Activated T-helper 1 cell treated with anti-CD3 and anti-CD28 coated beads, Interleukin-12 subunit alpha, Interleukin-12 subunit beta, Interleukin-2, Interleukin-4 antibody, amounts not matched to agents 30 ng/mL and 10 ng/mL and 1 ng/mL, durations not matched to agents 14 hours and 24 hours and 36 hours (primary cell): ENCODE data around the gene PRPF40B. TPM values are rescaled to one million over a fixed set of nuclear protein-coding genes. Genes with fewer than 3 reads are reported as not detected.

Source experiments
- total RNA-seq: library from RNA; stranded (reverse); gene quantifications from 2 replicates; pipeline ENCODE4 v1.2.3, GENCODE V29; 2022

The PRPF40B gene
- total RNA-seq, 1 donor from 2014 or later = 12.7 TPM

Other genes with a start within 250 kb of the PRPF40B start
- gene KCNH3, start 84.5 kb upstream of the PRPF40B start, total RNA-seq = 0.93 and 1.6 TPM in 2 replicates
- 77.1 and 77.9 TPM in 2 replicates for gene MCRS1, start 55.4 kb upstream of the PRPF40B start, total RNA-seq
- gene FAM186B, start 17.9 kb upstream of the PRPF40B start, total RNA-seq = 0.29 and 0.62 TPM in 2 replicates
- gene FMNL3, start 83.8 kb downstream of the PRPF40B start, total RNA-seq = 43.0 and 46.1 TPM in 2 replicates
- 382 and 393 TPM in 2 replicates for gene TMBIM6, start 118.0 kb downstream of the PRPF40B start, total RNA-seq
- gene NCKAP5L, start 204.9 kb downstream of the PRPF40B start, total RNA-seq = 3.8 TPM in 2 replicates
- gene BCDIN3D, start 219.5 kb downstream of the PRPF40B start, total RNA-seq = 3.6 and 4.0 TPM in 2 replicates